Colonic mucosa (tissue), 4 donors: ENCODE data around the gene CELSR1. TPM values are rescaled to one million over a fixed set of nuclear protein-coding genes. Genes with fewer than 3 reads are reported as not detected.

Experiments used
- DNase-seq: peaks from one replicate; pipeline ENCODE4 v3.0.0-alpha.2; 2020
- H3K27ac ChIP-seq: fragments of 200-600 bp; one replicate; pipeline ENCODE4 v1.8.0; 2021
- H3K27me3 ChIP-seq: fragments of 200-600 bp; one replicate; pipeline ENCODE4 v1.8.0; 2021
- H3K36me3 ChIP-seq: fragments of 200-600 bp; one replicate; pipeline ENCODE4 v1.8.0; 2021
- H3K4me1 ChIP-seq: fragments of 200-600 bp; one replicate; pipeline ENCODE4 v1.8.0; 2021; ENCODE audit warnings: mild to moderate bottlenecking
- H3K4me3 ChIP-seq: fragments of 200-600 bp; one replicate; pipeline ENCODE4 v1.8.0; 2021
- H3K9ac ChIP-seq, 2 donors: one replicate each; pipeline ENCODE4 v1.7.0; 2013; ENCODE audit warnings: control low read depth in 2 of 2, low read depth in 2 of 2, low read length in 2 of 2
- H3K9me3 ChIP-seq: fragments of 200-600 bp; one replicate; pipeline ENCODE4 v1.8.0; 2021
- CTCF ChIP-seq: fragments of 200-600 bp; IDR thresholded peaks from one replicate; pipeline ENCODE4 v1.8.0; 2022; ENCODE audit warnings: antibody characterized with exemption, mild to moderate bottlenecking
- intact Hi-C: fragments of 100-400 bp; cut with DNase I; formaldehyde crosslinking; loops from one replicate; pipeline ENCODE4 v1.14.1; 2022
- total RNA-seq, 2 donors: library from RNA; stranded (reverse); fragmentation: NEBNext Ultra II Directional in 1 of 2; extraction: Animal tissue kit (Norgen Biotek cat#: 25700) in 1 of 2; gene quantifications; one replicate each; pipeline ENCODE4 v1.2.1, GENCODE V29; 2021
- donor health status: healthy.
- donor health status: DM: no; HTN: no; CAD: no.
- donor health status: DM: no; HTN: no; CAD: no.

Gene CELSR1
- total RNA-seq, 2 donors from 2014 or later: 2.7 to 7.8 TPM

GRCh38 chr22:46453006-46453828 is 84.2 kb downstream of the CELSR1 start:
- intact Hi-C loops: no loop called here
- no peak overlapping the region for H3K9ac ChIP-seq
- no peaks in the 10 kb centered on the region for H3K4me1 ChIP-seq
- H3K4me3 ChIP-seq: no peak overlapping the region
- H3K27me3 ChIP-seq: no peaks in the 10 kb centered on the region
- no peak for DNase-seq
- H3K36me3 ChIP-seq: no peaks in the 10 kb centered on the region
- no peak overlapping the region for H3K27ac ChIP-seq
- no peak for TF ChIP-seq CTCF
- no peaks in the 10 kb centered on the region for H3K9me3 ChIP-seq

- H3K9ac ChIP-seq: no peak overlapping the region
Measured at GRCh38 chr22:46452195-46453005, 85.0 kb downstream of the CELSR1 start.

DNA sequence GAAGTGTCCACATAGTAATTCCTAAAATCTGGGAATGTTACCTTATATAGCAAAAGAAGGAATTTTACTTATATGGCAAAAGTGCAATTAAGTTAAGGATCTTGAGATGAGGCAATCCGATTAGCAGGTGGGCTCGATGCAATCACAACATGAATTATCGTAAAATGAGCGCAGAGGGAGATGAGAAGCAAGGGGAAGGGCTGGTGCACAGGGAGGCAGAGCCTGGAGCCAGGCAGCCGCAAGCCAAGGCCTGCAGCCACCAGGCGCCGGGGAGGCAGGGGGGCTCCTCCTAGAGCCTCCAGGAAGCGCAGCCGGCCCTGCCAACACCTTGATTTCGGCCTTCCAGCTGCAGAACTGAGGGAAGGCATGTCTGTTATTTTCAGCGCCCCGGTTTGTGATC is 85.7 kb downstream of the CELSR1 start:
- no peaks in the 10 kb centered on the region for H3K36me3 ChIP-seq
- H3K4me1 ChIP-seq: no peaks in the 10 kb centered on the region
- H3K9ac ChIP-seq: no peak overlapping the region
- no peak for TF ChIP-seq CTCF
- H3K4me3 ChIP-seq: no peak overlapping the region
- intact Hi-C loops: no loop called here
- H3K9me3 ChIP-seq: no peaks in the 10 kb centered on the region
- no peak for DNase-seq
- no peak overlapping the region for H3K27ac ChIP-seq
- H3K27me3 ChIP-seq: no peaks in the 10 kb centered on the region

More at GRCh38 chr22:46452195-46453005, 85.0 kb downstream of the CELSR1 start:
- intact Hi-C loops: no loop called here
- no peak overlapping the region for H3K4me3 ChIP-seq
- H3K27ac ChIP-seq: no peak overlapping the region
- H3K27me3 ChIP-seq: no peaks in the 10 kb centered on the region
- no peaks in the 10 kb centered on the region for H3K4me1 ChIP-seq
- no peak for DNase-seq
- no peaks in the 10 kb centered on the region for H3K9me3 ChIP-seq
- no peaks in the 10 kb centered on the region for H3K36me3 ChIP-seq
- TF ChIP-seq CTCF: no peak

- Histone ChIP-seq H3K9ac (no peak overlapping the region), H3K36me3 (no peaks in the 10 kb centered on the region), H3K9me3 (no peaks in the 10 kb centered on the region), H3K27me3 (no peaks in the 10 kb centered on the region), H3K27ac (no peak overlapping the region), H3K4me3 (no peak overlapping the region), H3K4me1 (no peaks in the 10 kb centered on the region)
- intact Hi-C loops: no loop called here
- TF ChIP-seq CTCF: no peak
- DNase-seq: no peak
Measured at GRCh38 chr22:46450931-46451561, 86.4 kb downstream of the CELSR1 start.

GRCh38 chr22:46449974-46450745 is 87.3 kb downstream of the CELSR1 start:
- H3K4me3 ChIP-seq: no peak overlapping the region
- H3K4me1 ChIP-seq: no peaks in the 10 kb centered on the region
- H3K9me3 ChIP-seq: no peaks in the 10 kb centered on the region
- DNase-seq: no peak
- H3K36me3 ChIP-seq: no peaks in the 10 kb centered on the region
- intact Hi-C loops: loop anchor here (10.0 kb wide), 1 partner anchor 85 kb away; no protein-coding TSS in a partner anchor
- no peaks in the 10 kb centered on the region for H3K27me3 ChIP-seq
- H3K9ac ChIP-seq: no peak overlapping the region
- no peak for TF ChIP-seq CTCF
- H3K27ac ChIP-seq: no peak overlapping the region
